ENCODE measurements around the gene TRAFD1. TPM values are rescaled to one million over a fixed set of nuclear protein-coding genes. Genes with fewer than 3 reads are reported as not detected.

Gene TRAFD1
- total and polyA plus RNA-seq, 2 of the 8 experiments (the other 6 are each of a cell fraction or from before 2014, with no cell fraction given), result 18.1 to 33.1 TPM

DNA sequence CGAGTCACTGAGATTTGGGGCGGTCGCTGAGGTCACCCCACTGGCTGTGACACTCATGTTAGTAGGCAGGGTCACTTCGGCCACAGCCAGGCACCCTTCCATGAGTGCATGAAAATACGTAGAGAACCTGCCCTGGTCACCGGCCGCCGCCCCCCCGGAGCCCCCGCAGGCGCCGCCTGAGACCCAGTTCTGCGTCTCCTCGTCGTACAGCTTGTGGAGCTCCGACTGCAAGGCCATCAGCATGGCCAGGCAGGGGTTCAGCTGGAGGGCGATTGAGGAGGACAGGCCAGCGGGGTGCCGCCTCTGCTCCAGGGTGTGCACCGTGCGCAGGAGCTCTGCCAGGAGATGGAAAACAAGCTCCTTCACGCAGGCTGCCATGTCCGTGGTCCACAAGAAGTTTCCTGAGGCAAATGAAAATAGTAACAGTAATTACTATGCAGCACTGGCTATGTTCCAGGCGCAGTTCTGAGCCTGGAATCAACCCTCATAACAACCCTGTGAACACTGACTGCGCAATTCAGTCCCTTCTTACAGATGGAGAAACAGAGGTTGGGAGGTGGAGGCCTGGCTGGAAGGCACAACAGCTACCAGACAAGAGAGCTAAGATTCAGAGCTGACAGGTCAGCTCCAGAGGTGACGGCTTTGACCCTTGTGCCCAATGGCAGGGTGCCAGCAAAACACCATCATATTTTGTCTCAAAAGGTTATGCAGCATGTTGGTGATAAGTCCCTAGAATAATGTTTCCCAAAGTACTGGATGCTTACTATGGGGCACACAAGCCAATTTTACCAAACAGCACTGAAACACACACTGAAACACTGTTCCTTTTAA lies 59.9 kb downstream of the TRAFD1 start:
- H2BK20ac ChIP-seq (ENCODE audit: low read length), result no peak overlapping the region
- H3K36me3 ChIP-seq (ENCODE audit: control insufficient read depth in 2 of 4, insufficient read depth in 4 of 4, low read length in 3 of 4), result peaks cover 0 to 13% (median 4%) of the 10 kb centered on the region in 4 experiments; a peak in 4 of 8 replicates
- 0 out of 2 replicates have a peak, but pooled peaks cover 2% of the 10 kb centered on the region for H3K23me2 ChIP-seq (ENCODE audit: low read depth, low read length)
- H3K79me1 ChIP-seq (ENCODE audit: low read depth, low read length), result no peaks in the 10 kb centered on the region
- no peak overlapping the region for H3K4ac ChIP-seq (replicated peaks; ENCODE audit: insufficient read length, low read depth, low read length)
- no peaks in the 10 kb centered on the region for H3K27me3 ChIP-seq (replicated peaks in 1 of 4; ENCODE audit: control insufficient read depth in 3 of 4, extremely low read depth in 1 of 4, insufficient read depth in 3 of 4, low read length in 3 of 4)
- H3K9me3 ChIP-seq (ENCODE audit: insufficient read depth in 2 of 2, low read depth in 1 of 2, low read length in 1 of 2), result no peaks in the 10 kb centered on the region
- ChIA-PET POLR2A (ENCODE audit: partially characterized antibody) (interaction anchor here (0.6 to 1.6 kb wide), 2 partner anchors 20 to 220 kb away, joined by 3 to 4 read pairs; no protein-coding TSS in a partner anchor), CTCF (ENCODE audit: partially characterized antibody) (interaction anchor here (0.8 to 7.4 kb wide), 3 partner anchors 12 to 1293 kb away, joined by 3 to 43 read pairs (median 3); no protein-coding TSS in a partner anchor)
- H4K91ac ChIP-seq (replicated peaks; ENCODE audit: insufficient read length, low read length), result no peak overlapping the region
- no peak overlapping the region for H2BK120ac ChIP-seq (replicated peaks; ENCODE audit: low read depth, low read length)
- H2AK5ac ChIP-seq (ENCODE audit: low read depth, low read length), result no peak overlapping the region
- no peak overlapping the region for H3K18ac ChIP-seq (ENCODE audit: extremely low read depth, low read length)
- H3K23ac ChIP-seq (ENCODE audit: insufficient read length), result no peak overlapping the region
- no peak overlapping the region for H3K4me2 ChIP-seq (ENCODE audit: insufficient read depth in 1 of 2, low read depth in 2 of 2, low read length in 2 of 2)
- H2BK12ac ChIP-seq (ENCODE audit: low read depth, low read length), result no peak overlapping the region
- no peaks in the 10 kb centered on the region for H3K79me2 ChIP-seq (ENCODE audit: control insufficient read depth in 1 of 2, insufficient read depth in 2 of 2, low read length in 2 of 2)
- no peak overlapping the region for H2AFZ ChIP-seq (ENCODE audit: low read length)
- H3K14ac ChIP-seq (ENCODE audit: insufficient read length), result no peak overlapping the region
- no peak overlapping the region for H3K9ac ChIP-seq (replicated peaks in 1 of 4; ENCODE audit: extremely low read depth in 1 of 4, low read depth in 3 of 4, low read length in 3 of 4)
- H3K4me1 ChIP-seq (replicated peaks in 1 of 4; ENCODE audit: control insufficient read depth in 3 of 4, insufficient read depth in 4 of 4, low read length in 3 of 4), result peaks cover 9 to 22% (median 12%) of the 10 kb centered on the region in 4 experiments; a peak in 6 of 7 replicates
- DNase-seq (ENCODE audit: low read depth in 1 of 2, low spot score in 2 of 2), result no peak
- TF ChIP-seq KDM5A (IDR thresholded peaks at IDR 0.05; ENCODE audit: low read length), result no peak
- no peak for TF ChIP-seq JUND (IDR thresholded peaks at IDR 0.05; ENCODE audit: low read length)
- no peak for TF ChIP-seq RFX5 (IDR thresholded peaks at IDR 0.05; ENCODE audit: borderline replicate concordance, low read depth, low read length)
- no peak for FAIRE-seq
- no peak overlapping the region; the same call in 1 of the 2 replicates for H4K8ac ChIP-seq (ENCODE audit: extremely low read depth, insufficient read depth, low read length)
- H4K5ac ChIP-seq (ENCODE audit: insufficient read length, low read depth, low read length), result no peak overlapping the region
- H3K4me3 ChIP-seq (ENCODE audit: extremely low read depth in 1 of 4, insufficient read depth in 2 of 4, low read depth in 3 of 4, low read length in 4 of 4), result no peak overlapping the region
- no peak overlapping the region for H3K56ac ChIP-seq (replicated peaks; ENCODE audit: insufficient read length, low read depth, low read length)
- H2BK5ac ChIP-seq (ENCODE audit: low read depth, low read length), result no peak overlapping the region
- no peaks in the 10 kb centered on the region for H4K20me1 ChIP-seq (replicated peaks in 1 of 2; ENCODE audit: control insufficient read depth in 1 of 2, insufficient read depth in 2 of 2, low read length in 2 of 2)
- H2BK15ac ChIP-seq (ENCODE audit: low read length), result no peak overlapping the region
- WGBS, 2 experiments (ENCODE audit: extremely low coverage in 1 of 2, insufficient coverage in 1 of 2, insufficient read length in 1 of 2, insufficient replicate concordance in 2 of 2, low coverage in 1 of 2, low lambda C conversion rate in 2 of 2, missing lambda C conversion rate in 1 of 2), result 95% methylated on average over 25 of the region's 26 CpGs; no CpG with 5 or more reads in 1 of the 2 experiments
- no peak overlapping the region for H3K27ac ChIP-seq (ENCODE audit: low read depth, low read length)

All from H1 (cell line).